GM13976 (cell line): Measurements from ENCODE around the gene CAMK2A.

Source experiments
- DNase-seq: peaks from one replicate; pipeline ENCODE4 v3.0.0; 2012; ENCODE audit warnings: low spot score
- in situ Hi-C: fragments of 300-500 bp; cut with MboI; formaldehyde crosslinking; loops from one replicate; pipeline ENCODE4 v1.12.0; 2022; ENCODE audit warnings: low sequenced_read_pairs, mixed read lengths, inconsistent platforms; ENCODE audit not compliant: unreplicated experiment
- TF ChIP-seq, protein P1 (sequence below): IDR thresholded peaks from 2 replicates; pipeline ENCODE4 v1.5.1; 2012; ENCODE audit warnings: borderline replicate concordance, mild to moderate bottlenecking; ENCODE audit not compliant: insufficient read depth; ENCODE audit errors: extremely low read depth, missing control alignments, control extremely low read depth

Gene CAMK2A

GRCh38 chr5:150204590-150204960 is 85.0 kb downstream of the CAMK2A start:
- DNase-seq, result no peak
- in situ Hi-C loops, result no loop called here
- TF ChIP-seq, protein P1, sequence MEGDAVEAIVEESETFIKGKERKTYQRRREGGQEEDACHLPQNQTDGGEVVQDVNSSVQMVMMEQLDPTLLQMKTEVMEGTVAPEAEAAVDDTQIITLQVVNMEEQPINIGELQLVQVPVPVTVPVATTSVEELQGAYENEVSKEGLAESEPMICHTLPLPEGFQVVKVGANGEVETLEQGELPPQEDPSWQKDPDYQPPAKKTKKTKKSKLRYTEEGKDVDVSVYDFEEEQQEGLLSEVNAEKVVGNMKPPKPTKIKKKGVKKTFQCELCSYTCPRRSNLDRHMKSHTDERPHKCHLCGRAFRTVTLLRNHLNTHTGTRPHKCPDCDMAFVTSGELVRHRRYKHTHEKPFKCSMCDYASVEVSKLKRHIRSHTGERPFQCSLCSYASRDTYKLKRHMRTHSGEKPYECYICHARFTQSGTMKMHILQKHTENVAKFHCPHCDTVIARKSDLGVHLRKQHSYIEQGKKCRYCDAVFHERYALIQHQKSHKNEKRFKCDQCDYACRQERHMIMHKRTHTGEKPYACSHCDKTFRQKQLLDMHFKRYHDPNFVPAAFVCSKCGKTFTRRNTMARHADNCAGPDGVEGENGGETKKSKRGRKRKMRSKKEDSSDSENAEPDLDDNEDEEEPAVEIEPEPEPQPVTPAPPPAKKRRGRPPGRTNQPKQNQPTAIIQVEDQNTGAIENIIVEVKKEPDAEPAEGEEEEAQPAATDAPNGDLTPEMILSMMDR, result no peak

- in situ Hi-C loops, result no loop called here
- no peak for DNase-seq
- TF ChIP-seq, protein P1, result no peak
Measured at GRCh38 chr5:150203832-150204589, 85.6 kb downstream of the CAMK2A start.

DNA sequence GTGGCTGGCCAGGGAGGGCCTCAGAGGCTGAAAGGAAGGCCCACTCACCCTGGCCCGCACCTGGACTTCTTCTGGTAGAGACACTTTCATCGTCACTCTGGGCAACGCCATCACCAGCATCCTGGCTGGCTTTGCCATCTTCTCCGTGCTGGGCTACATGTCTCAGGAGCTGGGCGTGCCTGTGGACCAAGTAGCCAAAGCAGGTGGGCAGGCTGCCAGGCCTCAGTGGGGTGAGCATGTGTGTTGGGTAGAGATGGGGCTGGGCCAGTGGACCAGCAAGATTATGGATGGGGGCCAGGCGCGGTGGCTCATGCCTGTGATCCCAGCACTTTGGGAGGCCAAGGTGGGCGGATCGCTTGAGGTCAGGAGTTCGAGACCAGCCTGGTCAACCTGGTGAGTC is 87.1 kb downstream of the CAMK2A start:
- no peak for DNase-seq
- TF ChIP-seq, protein P1, result no peak
- in situ Hi-C loops, result no loop called here

- TF ChIP-seq, protein P1, result no peak
- in situ Hi-C loops, result no loop called here
- no peak for DNase-seq
Measured at GRCh38 chr5:150197476-150197875, 92.1 kb downstream of the CAMK2A start.

- TF ChIP-seq, protein P1, result no peak
Measured at GRCh38 chr5:150196986-150197385, 92.6 kb downstream of the CAMK2A start.

GRCh38 chr5:150196514-150196913 is 93.1 kb downstream of the CAMK2A start:
- TF ChIP-seq, protein P1, result no peak
- in situ Hi-C loops, result no loop called here
- DNase-seq, result no peak

More at GRCh38 chr5:150196986-150197385, 92.6 kb downstream of the CAMK2A start:
- in situ Hi-C loops, result no loop called here
- no peak for DNase-seq
